Glomerular endothelial cell (primary cell): ENCODE measurements around the gene SLCO1B3. TPM values are rescaled to one million over a fixed set of nuclear protein-coding genes. Genes with fewer than 3 reads are reported as not detected.
"Not testable (repeated sequence)": the region's sequence is repeated elsewhere in the genome, so short reads cannot be mapped to it uniquely, and the experiment has no call there.

ENCODE experiments used
- DNase-seq: peaks from one replicate; pipeline ENCODE4 v3.0.0-alpha.2; 2011; ENCODE audit warnings: low read depth, low spot score; ENCODE audit errors: extremely low read depth
- total RNA-seq: library from RNA; depleted of rRNA; stranded (reverse); fragments of >200 nt; gene quantifications from 2 replicates; pipeline ENCODE4 v1.2.3, GENCODE V29; 2015

The SLCO1B3 gene
- total RNA-seq: not detected in 2 replicates

- DNase-seq: no peak
Observed at GRCh38 chr12:20810487-20810886, at the start of gene SLCO1B3. Gene SLCO1B3, plus strand, starts transcription at chr12:20810705. Its CDS starts 5,034 bp downstream, at chr12:20815739.

GRCh38 chr12:20777420-20777819 is 33.1 kb upstream of the SLCO1B3 start:
- no peak for DNase-seq

- no peak for DNase-seq
Observed at GRCh38 chr12:20778969-20779368, 31.5 kb upstream of the SLCO1B3 start.

- not testable (repeated sequence) for DNase-seq
Observed at GRCh38 chr12:20779971-20780370, 30.5 kb upstream of the SLCO1B3 start.

GRCh38 chr12:20783796-20784357 is 26.6 kb upstream of the SLCO1B3 start:
- DNase-seq: not testable (repeated sequence)

- DNase-seq: no peak
Observed at GRCh38 chr12:20792971-20793370, 17.5 kb upstream of the SLCO1B3 start.

GRCh38 chr12:20798554-20798953 is 12.0 kb upstream of the SLCO1B3 start:
- DNase-seq: peak; percentile 14

- no peak for DNase-seq
Observed at GRCh38 chr12:20800160-20800559, 10.3 kb upstream of the SLCO1B3 start.

GRCh38 chr12:20801035-20801434 is 9.5 kb upstream of the SLCO1B3 start:
- no peak for DNase-seq

GRCh38 chr12:20805921-20806320 is 4.6 kb upstream of the SLCO1B3 start:
- no peak for DNase-seq

- DNase-seq: no peak
Observed at GRCh38 chr12:20807192-20808080, 3.1 kb upstream of the SLCO1B3 start.

GRCh38 chr12:20808521-20808920 is 2.0 kb upstream of the SLCO1B3 start:
- DNase-seq: no peak

- no peak for DNase-seq
Observed at GRCh38 chr12:20815574-20815973, 5.1 kb downstream of the SLCO1B3 start.

GRCh38 chr12:20822415-20822814 is 11.9 kb downstream of the SLCO1B3 start:
- no peak for DNase-seq

GRCh38 chr12:20822925-20823324 is 12.4 kb downstream of the SLCO1B3 start:
- DNase-seq: no peak

- DNase-seq: no peak
Observed at GRCh38 chr12:20829919-20830318, 19.4 kb downstream of the SLCO1B3 start.

- DNase-seq: no peak
Observed at GRCh38 chr12:20830456-20830855, 20.0 kb downstream of the SLCO1B3 start.

- DNase-seq: no peak
Observed at GRCh38 chr12:20832911-20833310, 22.4 kb downstream of the SLCO1B3 start.

- DNase-seq: no peak
Observed at GRCh38 chr12:20852649-20853048, 42.1 kb downstream of the SLCO1B3 start.

GRCh38 chr12:20863056-20863455 is 52.6 kb downstream of the SLCO1B3 start:
- no peak for DNase-seq

- DNase-seq: no peak
Observed at GRCh38 chr12:20865873-20866272, 55.4 kb downstream of the SLCO1B3 start.

GRCh38 chr12:20868277-20868676 is 57.8 kb downstream of the SLCO1B3 start:
- DNase-seq: no peak
